Ovary (tissue), 9 donors: ENCODE data around the gene ZNF385D. TPM values are rescaled to one million over a fixed set of nuclear protein-coding genes. Genes with fewer than 3 reads are reported as not detected.

Experiments
- DNase-seq, 5 donors: peaks; one replicate each; pipeline ENCODE4 v3.0.0-alpha.2; 2019 to 2020
- H3K27ac ChIP-seq, 2 donors: fragments of 200-600 bp; one replicate each; pipeline versions ENCODE4 v1.5.1 to v1.8.0; 2019 to 2022
- H3K27me3 ChIP-seq: fragments of 200-600 bp; one replicate; pipeline ENCODE4 v1.8.0; 2022
- H3K36me3 ChIP-seq: fragments of 200-600 bp; sonication (generic); one replicate; pipeline ENCODE4 v1.5.1; 2019
- H3K4me1 ChIP-seq: one replicate; pipeline ENCODE4 v1.8.1; 2013; ENCODE audit warnings: mild to moderate bottlenecking, moderate library complexity; ENCODE audit not compliant: insufficient read depth
- H3K4me3 ChIP-seq: fragments of 200-600 bp; sonication (generic); one replicate; pipeline ENCODE4 v1.5.1; 2017
- H3K9me3 ChIP-seq, 2 donors: fragments of 200-600 bp in 1 of 2; sonication (generic) in 1 of 2; one replicate each; pipeline versions ENCODE4 v1.5.1 to v1.8.1; 2013 to 2019; ENCODE audit warnings: mild to moderate bottlenecking in 1 of 2, moderate library complexity in 1 of 2
- CTCF ChIP-seq, 3 donors: fragments of 450-650 bp in 2 of 3; fragments of 200-600 bp in 1 of 3; IDR thresholded peaks; one replicate each; pipeline versions ENCODE4 v1.5.1 to v1.8.0; 2016 to 2022; ENCODE audit warnings: antibody characterized with exemption in 3 of 3, mild to moderate bottlenecking in 1 of 3
- EP300 ChIP-seq: sonication (generic); formaldehyde crosslinking; IDR thresholded peaks from one replicate; pipeline ENCODE4 v1.6.1; 2017; ENCODE audit warnings: antibody characterized with exemption
- POLR2A ChIP-seq: fragments of 450-650 bp; IDR thresholded peaks from one replicate; pipeline ENCODE4 v1.6.1; 2017; ENCODE audit warnings: antibody characterized with exemption, mild to moderate bottlenecking, moderate library complexity
- WGBS, 3 donors: extraction: QIAGEN DNeasy Blood & Tissue Kit in 1 of 3; methylation state at CpG; one replicate each; pipeline versions ENCODE4 v1.1.5 to v1.1.7; 2013 to 2017; 5-methylcytosine and 5-hydroxymethylcytosine counted together
- intact Hi-C, 4 donors: fragments of 100-400 bp; cut with DNase I; formaldehyde crosslinking; loops; one replicate each; pipeline versions ENCODE4 v1.11.0 to v1.15.1; 2022 to 2023
- polyA plus RNA-seq, 2 donors: library from polyadenylated mRNA; stranded (reverse); fragments of 200-250 nt in 1 of 2; fragments of 350-450 nt in 1 of 2; fragmentation: Illumina TruSeq in 1 of 2; extraction: RNeasy Lipid Tissue Mini Kit (QIAGEN cat#74804) in 1 of 2; gene quantifications; one replicate each; pipeline ENCODE4 v1.2.3, GENCODE V29; 2013 to 2014
- total RNA-seq, 7 donors: library from RNA; depleted of rRNA in 2 of 7; stranded (reverse); fragments of >200 nt in 2 of 7; fragmentation: NEBNext Ultra II Directional in 3 of 7; extraction: Animal tissue kit (Norgen Biotek cat#: 25700) in 3 of 7; gene quantifications; one replicate each; pipeline versions ENCODE4 v1.1.0 to v1.2.4, GENCODE V29; 2016 to 2023
- donor health status: DM: no; HTN: no; CAD: no; lungs with moderate emphysema.
- donor health status: DM: no; HTN: no; CAD: no.
- donor health status: Bipolar disorder and iron deficiency.
- donor health status: DM: yes; HTN: yes; CAD: no.
- donor health status: DM: no; HTN: no; CAD: no.
- donor health status: DM: yes; HTN: yes; CAD: no.

The ZNF385D gene
- total and polyA plus RNA-seq, 9 donors = 0.33 to 9.3 (median 2.6) TPM

- intact Hi-C loops = no loop called here
- H3K9me3 ChIP-seq = no peaks in the 10 kb centered on the region
- DNase-seq = no peak
- 34 to 64% (median 49%) methylated on average over 1 of the region's 1 CpG for WGBS, 3 donors
- H3K27ac ChIP-seq = no peak overlapping the region
- TF ChIP-seq POLR2A (no peak), CTCF (IDR thresholded peaks at IDR 0.05) (no peak), EP300 (no peak)
- no peaks in the 10 kb centered on the region for H3K36me3 ChIP-seq
- no peaks in the 10 kb centered on the region for H3K4me1 ChIP-seq
- H3K4me3 ChIP-seq = no peak overlapping the region
- peaks cover 3% of the 10 kb centered on the region for H3K27me3 ChIP-seq
These were observed 28.9 kb upstream of the ZNF385D start for GRCh38 chr3:21779909-21780308.

GRCh38 chr3:21778715-21779114, 27.7 kb upstream of the ZNF385D start:
- Histone ChIP-seq H3K36me3 (no peaks in the 10 kb centered on the region), H3K27me3 (peaks cover 3% of the 10 kb centered on the region), H3K9me3 (no peaks in the 10 kb centered on the region), H3K4me3 (no peak overlapping the region), H3K27ac (no peak overlapping the region), H3K4me1 (no peaks in the 10 kb centered on the region)
- intact Hi-C loops = no loop called here
- TF ChIP-seq POLR2A = no peak
- TF ChIP-seq EP300 = no peak
- TF ChIP-seq CTCF (IDR thresholded peaks at IDR 0.05) = no peak
- 36 to 55% (median 51%) methylated on average over 1 of the region's 1 CpG for WGBS, 3 donors
- DNase-seq = no peak

GRCh38 chr3:21777821-21778220, 26.8 kb upstream of the ZNF385D start:
- no peak for DNase-seq
- Histone ChIP-seq H3K4me1 (no peaks in the 10 kb centered on the region), H3K9me3 (no peaks in the 10 kb centered on the region), H3K27me3 (peaks cover 3% of the 10 kb centered on the region), H3K36me3 (no peaks in the 10 kb centered on the region), H3K27ac (no peak overlapping the region), H3K4me3 (no peak overlapping the region)
- 94 to 99% (median 94%) methylated on average over 2 of the region's 2 CpGs for WGBS, 3 donors
- intact Hi-C loops = no loop called here
- TF ChIP-seq CTCF (IDR thresholded peaks at IDR 0.05) = no peak
- TF ChIP-seq EP300 = no peak
- TF ChIP-seq POLR2A = no peak

- Histone ChIP-seq H3K9me3 (no peaks in the 10 kb centered on the region), H3K27ac (no peak overlapping the region), H3K27me3 (no peaks in the 10 kb centered on the region), H3K36me3 (no peaks in the 10 kb centered on the region), H3K4me3 (no peak overlapping the region), H3K4me1 (no peaks in the 10 kb centered on the region)
- 60 to 70% (median 66%) methylated on average over 2 of the region's 2 CpGs for WGBS, 3 donors
- intact Hi-C loops = no loop called here
- TF ChIP-seq EP300 (no peak), POLR2A (no peak), CTCF (IDR thresholded peaks at IDR 0.05) (no peak)
- DNase-seq = no peak
These were observed 15.0 kb upstream of the ZNF385D start for GRCh38 chr3:21766002-21766401.

- no peaks in the 10 kb centered on the region for H3K36me3 ChIP-seq
- DNase-seq = no peak
- no peaks in the 10 kb centered on the region for H3K9me3 ChIP-seq
- 73 to 75% (median 74%) methylated on average over 5 of the region's 5 CpGs for WGBS, 3 donors
- no peak overlapping the region for H3K4me3 ChIP-seq
- H3K27me3 ChIP-seq = no peaks in the 10 kb centered on the region
- intact Hi-C loops = no loop called here
- TF ChIP-seq CTCF (IDR thresholded peaks at IDR 0.05) = no peak
- no peak for TF ChIP-seq EP300
- TF ChIP-seq POLR2A = no peak
- peaks cover 1% of the 10 kb centered on the region for H3K4me1 ChIP-seq
- H3K27ac ChIP-seq = no peak overlapping the region
These were observed 4.9 kb upstream of the ZNF385D start for GRCh38 chr3:21755896-21756295.
